H9 (cell line): ENCODE data around the gene SNX12. TPM values are rescaled to one million over a fixed set of nuclear protein-coding genes. Genes with fewer than 3 reads are reported as not detected.

Experiments used
- DNase-seq: peaks from one replicate; pipeline ENCODE4 v3.0.0-alpha.2; 2017
- H2AFZ ChIP-seq: one replicate; pipeline ENCODE4 v1.6.1; 2013; ENCODE audit warnings: mild to moderate bottlenecking, low read length, control low read depth, moderate library complexity
- H2AK5ac ChIP-seq: 2 replicates; pipeline ENCODE4 v1.6.1; 2013; ENCODE audit warnings: low read length, control low read depth, mixed read lengths; ENCODE audit not compliant: insufficient read length
- H2BK120ac ChIP-seq: one replicate; pipeline ENCODE4 v1.6.1; 2013; ENCODE audit warnings: low read depth, mild to moderate bottlenecking, low read length, control low read depth, inconsistent platforms; ENCODE audit not compliant: poor library complexity, severe bottlenecking
- H2BK12ac ChIP-seq: 2 replicates; pipeline ENCODE4 v1.6.1; 2013; ENCODE audit warnings: low read length, control low read depth, mixed read lengths, low read depth; ENCODE audit not compliant: insufficient read length
- H2BK15ac ChIP-seq: 2 replicates; pipeline ENCODE4 v1.6.1; 2013; ENCODE audit warnings: low read depth, low read length, control low read depth
- H2BK20ac ChIP-seq: one replicate; pipeline ENCODE4 v1.6.1; 2013; ENCODE audit warnings: low read depth, mild to moderate bottlenecking, low read length, control low read depth, inconsistent platforms; ENCODE audit not compliant: poor library complexity, severe bottlenecking
- H2BK5ac ChIP-seq: 2 replicates; pipeline ENCODE4 v1.6.1; 2013; ENCODE audit warnings: low read length, control low read depth, mixed read lengths; ENCODE audit not compliant: insufficient read length
- H3K14ac ChIP-seq: 2 replicates; pipeline ENCODE4 v1.6.1; 2013; ENCODE audit warnings: low read length, control low read depth; ENCODE audit not compliant: insufficient read depth
- H3K18ac ChIP-seq: 2 replicates; pipeline ENCODE4 v1.6.1; 2013; ENCODE audit warnings: low read depth, mild to moderate bottlenecking, mixed read lengths, low read length, control low read depth; ENCODE audit not compliant: insufficient read length
- H3K23ac ChIP-seq: 2 replicates; pipeline ENCODE4 v1.6.1; 2013; ENCODE audit warnings: low read length, control low read depth, mixed read lengths, low read depth; ENCODE audit not compliant: insufficient read length
- H3K23me2 ChIP-seq: 2 replicates; pipeline ENCODE4 v1.6.1; 2013; ENCODE audit warnings: low read depth, mild to moderate bottlenecking, mixed read lengths, low read length, control low read depth; ENCODE audit not compliant: insufficient read length, poor library complexity, severe bottlenecking
- H3K27ac ChIP-seq: 2 replicates; pipeline ENCODE4 v1.5.1; 2013; ENCODE audit warnings: low read length, control low read depth, mixed read lengths, low read depth; ENCODE audit not compliant: insufficient read length
- H3K27me3 ChIP-seq: 2 replicates; pipeline ENCODE4 v1.6.1; 2013; ENCODE audit warnings: low read length, control low read depth, inconsistent platforms; ENCODE audit not compliant: insufficient read depth
- H3K4ac ChIP-seq: 2 replicates; pipeline ENCODE4 v1.6.1; 2013; ENCODE audit warnings: low read depth, mild to moderate bottlenecking, control low read depth, inconsistent platforms, low read length, moderate library complexity
- H3K4me1 ChIP-seq: 2 replicates; pipeline ENCODE4 v1.6.1; 2013; ENCODE audit warnings: low read length, control low read depth, inconsistent platforms; ENCODE audit not compliant: insufficient read depth
- H3K4me2 ChIP-seq: 2 replicates; pipeline ENCODE4 v1.6.1; 2013; ENCODE audit warnings: low read length, control low read depth, mixed read lengths; ENCODE audit not compliant: insufficient read length, insufficient read depth
- H3K56ac ChIP-seq: 2 replicates; pipeline ENCODE4 v1.6.1; 2013; ENCODE audit warnings: low read depth, mild to moderate bottlenecking, mixed read lengths, low read length, control low read depth; ENCODE audit not compliant: insufficient read length
- H3K79me1 ChIP-seq: 2 replicates; pipeline ENCODE4 v1.6.1; 2013; ENCODE audit warnings: low read depth, mild to moderate bottlenecking, moderate library complexity, low read length, control low read depth, inconsistent platforms; ENCODE audit not compliant: insufficient read depth, poor library complexity, severe bottlenecking
- H3K79me2 ChIP-seq: 2 replicates; pipeline ENCODE4 v1.6.1; 2013; ENCODE audit warnings: low read length, control low read depth, inconsistent platforms; ENCODE audit not compliant: insufficient read depth
- H3K9ac ChIP-seq: 2 replicates; pipeline ENCODE4 v1.6.1; 2013; ENCODE audit warnings: low read length, control low read depth, mixed read lengths; ENCODE audit not compliant: insufficient read length; ENCODE audit errors: extremely low read depth
- H3K9me3 ChIP-seq: one replicate; pipeline ENCODE4 v1.6.1; 2013; ENCODE audit warnings: low read depth, low read length, inconsistent platforms; ENCODE audit not compliant: control insufficient read depth
- H3T11ph ChIP-seq: one replicate; pipeline ENCODE4 v1.6.1; 2013; ENCODE audit warnings: mild to moderate bottlenecking, low read length, control low read depth, inconsistent platforms
- H4K20me1 ChIP-seq: one replicate; pipeline ENCODE4 v1.6.1; 2013; ENCODE audit not compliant: control insufficient read depth, insufficient read length, insufficient read depth
- H4K5ac ChIP-seq: 2 replicates; pipeline ENCODE4 v1.6.1; 2013; ENCODE audit warnings: low read depth, mild to moderate bottlenecking, mixed read lengths, low read length, control low read depth; ENCODE audit not compliant: insufficient read length
- H4K8ac ChIP-seq: replicated peaks from 2 replicates; pipeline ENCODE4 v1.6.1; 2013; ENCODE audit warnings: low read length, control low read depth, mixed read lengths, low read depth; ENCODE audit not compliant: insufficient read length
- H4K91ac ChIP-seq: 2 replicates; pipeline ENCODE4 v1.6.1; 2013; ENCODE audit warnings: low read depth, mild to moderate bottlenecking, moderate library complexity, mixed read lengths, low read length, control low read depth; ENCODE audit not compliant: insufficient read length
- H3K27ac Mint-ChIP-seq, 3 experiments: 2 replicates in 2 of 3; 3 replicates in 1 of 3; pipeline ENCODE4 v1.8.0; 2020 to 2021; ENCODE audit warnings: mixed read lengths in 3 of 3, mild to moderate bottlenecking in 1 of 3, moderate library complexity in 1 of 3
- H3K27me3 Mint-ChIP-seq: 2 replicates; pipeline ENCODE4 v1.8.0; 2021; ENCODE audit warnings: low read depth, mild to moderate bottlenecking, moderate library complexity, mixed read lengths
- H3K36me3 Mint-ChIP-seq, 3 experiments: 2 replicates in 2 of 3; 3 replicates in 1 of 3; pipeline ENCODE4 v1.8.0; 2020 to 2021; ENCODE audit warnings: low read depth in 3 of 3, mixed read lengths in 3 of 3; ENCODE audit not compliant: insufficient read depth in 1 of 3
- H3K4me1 Mint-ChIP-seq, 2 experiments: 2 replicates each; pipeline ENCODE4 v1.8.0; 2020; ENCODE audit warnings: mixed read lengths in 2 of 2
- H3K4me3 Mint-ChIP-seq, 2 experiments: 2 replicates in 1 of 2; 3 replicates in 1 of 2; pipeline ENCODE4 v1.8.0; 2020 to 2021; ENCODE audit warnings: mild to moderate bottlenecking in 2 of 2, mixed read lengths in 2 of 2, moderate library complexity in 1 of 2
- H3K9me3 Mint-ChIP-seq, 2 experiments: 2 replicates in 1 of 2; 3 replicates in 1 of 2; pipeline ENCODE4 v1.8.0; 2020; ENCODE audit warnings: mild to moderate bottlenecking in 2 of 2, mixed read lengths in 2 of 2, moderate library complexity in 1 of 2
- WGBS: extraction: QIAGEN DNeasy Blood & Tissue Kit; methylation state at CpG from one replicate; pipeline ENCODE4 v1.1.7; 2013; ENCODE audit warnings: missing lambda C conversion rate, low lambda C conversion rate, mixed read lengths; ENCODE audit not compliant: insufficient read length; ENCODE audit errors: extremely low coverage; 5-methylcytosine and 5-hydroxymethylcytosine counted together
- total RNA-seq: library from RNA; stranded (reverse); gene quantifications from 2 replicates; pipeline ENCODE4 v1.2.1, GENCODE V29; 2021
- TF ChIP-seq, protein P1 (sequence below): fragments of 200-600 bp; sonication (generic); conservative IDR thresholded peaks from 3 replicates; pipeline ENCODE4 v1.8.0; 2021; ENCODE audit warnings: antibody characterized with exemption, mild to moderate bottlenecking

The SNX12 gene
- total RNA-seq, 1 experiment from 2014 or later: 69.1 TPM

DNA sequence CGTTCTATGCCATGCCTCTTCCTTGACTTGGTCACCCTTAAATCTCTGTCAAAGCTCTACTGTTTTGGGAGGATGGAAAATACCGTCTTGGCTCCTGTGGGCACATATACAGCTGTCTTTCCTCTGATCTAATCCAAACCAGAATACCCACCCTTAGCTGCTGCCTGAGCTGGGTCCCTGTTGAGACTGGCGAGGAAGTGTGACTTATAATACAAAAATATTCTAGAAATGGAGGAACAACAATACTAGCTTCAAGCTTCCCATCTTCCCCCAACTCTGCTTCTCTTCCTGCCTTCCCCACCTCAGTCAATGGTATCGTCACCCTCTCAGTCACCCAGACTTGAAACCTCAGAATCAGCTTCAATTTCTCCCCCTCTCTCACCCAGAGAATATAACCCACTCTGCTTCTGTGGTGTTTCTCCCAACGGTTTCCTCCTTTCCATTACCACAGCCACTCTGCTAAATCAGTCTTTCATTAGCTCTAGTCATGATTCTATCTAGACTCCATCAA, 43.8 kb upstream of the SNX12 start:
- DNase-seq: no peak
- Histone ChIP-seq H3K27me3 (no peaks in the 10 kb centered on the region), H4K5ac (no peak overlapping the region), H3T11ph (no peak overlapping the region), H3K9ac (no peak overlapping the region), H2AFZ (no peak overlapping the region), H3K4me2 (no peak overlapping the region), H3K18ac (no peak overlapping the region), H2BK12ac (no peak overlapping the region), H2BK5ac (no peak overlapping the region), H2AK5ac (no peak overlapping the region), H3K56ac (no peak overlapping the region), H4K91ac (no peak overlapping the region), H3K79me1 (no peaks in the 10 kb centered on the region), H3K23me2 (no peaks in the 10 kb centered on the region), H2BK120ac (no peak overlapping the region), H3K27ac (no peak overlapping the region), H3K9me3 (peaks cover 22% of the 10 kb centered on the region), H2BK20ac (no peak overlapping the region), H3K14ac (no peak overlapping the region), H3K23ac (no peak overlapping the region), H3K4me1 (no peaks in the 10 kb centered on the region), H2BK15ac (no peak overlapping the region), H4K20me1 (no peaks in the 10 kb centered on the region), H4K8ac (no peak overlapping the region), H3K79me2 (no peaks in the 10 kb centered on the region), H3K4ac (no peak overlapping the region)
- Mint-ChIP-seq H3K4me3 (no peak overlapping the region; a peak in 1 of 5 replicates), H3K36me3 (no peaks in the 10 kb centered on the region; a peak in 1 of 7 replicates), H3K27ac (no peak overlapping the region), H3K27me3 (peaks cover 81% of the 10 kb centered on the region), H3K9me3 (peaks cover 63 to 67% of the 10 kb centered on the region in 2 experiments), H3K4me1 (peaks cover 0 to 13% of the 10 kb centered on the region in 2 experiments; a peak in 3 of 4 replicates)
- TF ChIP-seq, protein P1, sequence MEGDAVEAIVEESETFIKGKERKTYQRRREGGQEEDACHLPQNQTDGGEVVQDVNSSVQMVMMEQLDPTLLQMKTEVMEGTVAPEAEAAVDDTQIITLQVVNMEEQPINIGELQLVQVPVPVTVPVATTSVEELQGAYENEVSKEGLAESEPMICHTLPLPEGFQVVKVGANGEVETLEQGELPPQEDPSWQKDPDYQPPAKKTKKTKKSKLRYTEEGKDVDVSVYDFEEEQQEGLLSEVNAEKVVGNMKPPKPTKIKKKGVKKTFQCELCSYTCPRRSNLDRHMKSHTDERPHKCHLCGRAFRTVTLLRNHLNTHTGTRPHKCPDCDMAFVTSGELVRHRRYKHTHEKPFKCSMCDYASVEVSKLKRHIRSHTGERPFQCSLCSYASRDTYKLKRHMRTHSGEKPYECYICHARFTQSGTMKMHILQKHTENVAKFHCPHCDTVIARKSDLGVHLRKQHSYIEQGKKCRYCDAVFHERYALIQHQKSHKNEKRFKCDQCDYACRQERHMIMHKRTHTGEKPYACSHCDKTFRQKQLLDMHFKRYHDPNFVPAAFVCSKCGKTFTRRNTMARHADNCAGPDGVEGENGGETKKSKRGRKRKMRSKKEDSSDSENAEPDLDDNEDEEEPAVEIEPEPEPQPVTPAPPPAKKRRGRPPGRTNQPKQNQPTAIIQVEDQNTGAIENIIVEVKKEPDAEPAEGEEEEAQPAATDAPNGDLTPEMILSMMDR: no peak
- WGBS: no CpG with 5 or more reads among the region's 5 CpGs
